Heart right ventricle (tissue), 16 donors: Measurements from ENCODE around the gene ABTB1. TPM values are rescaled to one million over a fixed set of nuclear protein-coding genes. Genes with fewer than 3 reads are reported as not detected.
A peak's percentile ranks its signal among the peaks of the same experiment; 100 is the strongest.
"Not testable (repeated sequence)": the region's sequence is repeated elsewhere in the genome, so short reads cannot be mapped to it uniquely, and the experiment has no call there.

Source experiments
- ATAC-seq, 8 donors: fragments of 200-7000 bp; cut with Tn5 transposase; one replicate each; pipeline ENCODE4 v1.9.1; 2020; ENCODE audit warnings: mild to moderate bottlenecking in 8 of 8, moderate library complexity in 8 of 8, moderate number of reproducible peaks in 1 of 8
- DNase-seq, 2 donors: peaks; one replicate each; pipeline ENCODE4 v3.0.0-alpha.2; 2020
- H3K27ac ChIP-seq, 10 donors: fragments of 200-600 bp; sonication (generic) in 2 of 10; one replicate each; pipeline versions ENCODE4 v1.5.0 to v1.8.0; 2020 to 2022; ENCODE audit warnings: mild to moderate bottlenecking in 3 of 10
- H3K27me3 ChIP-seq, 7 donors: fragments of 200-600 bp; one replicate each; pipeline ENCODE4 v1.8.0; 2021 to 2022; ENCODE audit warnings: mild to moderate bottlenecking in 2 of 7
- H3K36me3 ChIP-seq, 9 donors: fragments of 200-600 bp; sonication (generic) in 1 of 9; one replicate each; pipeline versions ENCODE4 v1.5.0 to v1.8.0; 2020 to 2022; ENCODE audit warnings: mild to moderate bottlenecking in 2 of 9
- H3K4me1 ChIP-seq, 9 donors: fragments of 200-600 bp; sonication (generic) in 1 of 9; one replicate each; pipeline versions ENCODE4 v1.5.0 to v1.8.0; 2020 to 2022; ENCODE audit warnings: mild to moderate bottlenecking in 4 of 9
- H3K4me3 ChIP-seq, 10 donors: fragments of 200-600 bp; sonication (generic) in 2 of 10; one replicate each; pipeline versions ENCODE4 v1.5.0 to v1.8.0; 2020 to 2022; ENCODE audit warnings: mild to moderate bottlenecking in 7 of 10, moderate library complexity in 2 of 10
- H3K9me3 ChIP-seq, 11 donors: fragments of 200-600 bp in 10 of 11; sonication (generic) in 2 of 11; one replicate each; pipeline versions ENCODE4 v1.5.0 to v1.8.0; 2013 to 2022; ENCODE audit warnings: mild to moderate bottlenecking in 2 of 11, control low read depth in 1 of 11, moderate library complexity in 1 of 11
- CTCF ChIP-seq, 9 donors: fragments of 200-600 bp; sonication (generic) in 2 of 9; IDR thresholded peaks; one replicate each; pipeline versions ENCODE4 v1.5.0 to v1.8.0; 2021 to 2022; ENCODE audit warnings: antibody characterized with exemption in 9 of 9, mild to moderate bottlenecking in 5 of 9, moderate library complexity in 1 of 9
- WGBS, 2 donors: extraction: QIAGEN DNeasy Blood & Tissue Kit; methylation state at CpG; one replicate each; pipeline ENCODE4 v1.1.7; 2013; ENCODE audit warnings: inconsistent platforms in 1 of 2; 5-methylcytosine and 5-hydroxymethylcytosine counted together
- intact Hi-C, 10 donors: fragments of 100-400 bp; cut with DNase I; formaldehyde crosslinking; loops; one replicate each; pipeline versions ENCODE4 v1.11.1 to v1.14.2; 2022
- polyA plus RNA-seq, 2 donors: library from polyadenylated mRNA; stranded (reverse); fragments of 200-250 nt; gene quantifications; one replicate each; pipeline ENCODE4 v1.2.3, GENCODE V29; 2013
- total RNA-seq, 10 donors: library from RNA; stranded (reverse); fragmentation: NEBNext Ultra II Directional in 3 of 10; extraction: Animal tissue kit (Norgen Biotek cat#: 25700) in 3 of 10; gene quantifications; one replicate each; pipeline versions ENCODE4 v1.2.1 to v1.2.4, GENCODE V29; 2021 to 2023
- donor health status: Arrhythmogenic right ventricular cardiomyopathy.
- donor health status: ischemic (EF 13 %, LVEDD 7.1; RV severe dilation, severe dysfunction).
- donor health status: healthy with polysubstance abuse.
- donor health status: DM: no; HTN: yes; CAD: no.
- donor health status: DM: no; HTN: no; CAD: no.
- donor health status: ischemic (EF 25% LVEDD 6.9; RV normal size, moderate dysfunction).
- donor health status: ischemic (EF 25% LVEDD 5.7; RV mildly dilated, moderate dysfunction).
- donor health status: healthy.
- donor health status: DM: yes; HTN: yes; CAD: no.
- donor health status: Ischemic cardiomyopathy.
- donor health status: ischemic (EF 35%, LVEDD 5.7; RV mildly dilated, moderate dysfunction).
- donor health status: nonischemic (EF 11% LVEDD 7.7; RV severe dilation, severe dysfunction).
- donor health status: DM: yes; HTN: yes; CAD: no.
- donor health status: PGD.
- donor health status: ischemic (EF 29% LVEDD 5.4; RV normal size, mild dysfunction).
- donor health status: nonischemic (EF 23%, LVEDD 6.1; RV moderate dilation, normal function).

The ABTB1 gene
- total and polyA plus RNA-seq, 12 donors = 19.6 to 56.3 (median 24.7) TPM

DNA sequence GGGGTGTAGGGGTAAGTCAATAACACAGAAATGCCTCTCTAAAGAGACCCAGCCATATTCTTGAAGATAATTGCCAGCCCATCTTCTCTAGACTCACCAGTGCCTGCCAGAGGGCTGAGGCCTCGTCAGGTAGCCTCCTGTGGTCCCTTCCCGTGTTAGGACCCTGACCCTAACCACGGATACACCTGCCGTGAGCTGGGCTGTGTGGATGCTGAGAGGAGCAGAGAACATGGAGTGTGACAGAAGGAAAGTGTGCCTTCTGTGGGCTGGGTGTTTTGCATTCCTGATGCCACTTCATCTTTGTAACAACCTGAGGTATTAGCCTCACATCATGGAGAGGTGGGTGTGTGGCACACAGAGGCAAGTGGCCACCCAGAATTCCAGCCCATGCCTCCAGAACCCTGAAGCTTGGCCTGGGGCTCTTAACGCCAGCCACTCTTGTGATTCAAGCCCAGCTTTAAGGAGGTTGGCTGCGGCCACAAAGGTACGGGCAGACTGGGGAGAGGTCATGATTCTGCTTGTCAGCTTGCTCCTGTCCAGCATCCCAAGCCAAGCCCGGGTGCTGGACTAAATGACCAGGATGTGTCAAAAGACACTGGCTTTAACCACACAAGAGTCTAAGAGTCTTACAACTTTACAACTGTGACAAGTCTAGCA, 21.1 kb upstream of the ABTB1 start:
- no peak for DNase-seq
- peak in 5 of 8 donors; percentile 8 to 23 (median 13) for ATAC-seq
- H3K27ac ChIP-seq = no peak overlapping the region
- peaks cover 0 to 12% (median 4%) of the 10 kb centered on the region in 9 donors for H3K4me1 ChIP-seq
- no peak overlapping the region for H3K4me3 ChIP-seq
- intact Hi-C loops = loop anchor here (1.0 to 10.0 kb wide), 10 partner anchors 171 to 403 kb away; partner anchors contain the start of genes SEC61A1 (in 2 of the 10) and MGLL (in 1 of the 10)
- no peaks in the 10 kb centered on the region for H3K36me3 ChIP-seq
- H3K9me3 ChIP-seq = no peaks in the 10 kb centered on the region
- no peak for TF ChIP-seq CTCF (IDR thresholded peaks at IDR 0.05)
- WGBS, 2 donors = 76 to 77% methylated on average over 8 of the region's 8 CpGs
- no peaks in the 10 kb centered on the region for H3K27me3 ChIP-seq

DNA sequence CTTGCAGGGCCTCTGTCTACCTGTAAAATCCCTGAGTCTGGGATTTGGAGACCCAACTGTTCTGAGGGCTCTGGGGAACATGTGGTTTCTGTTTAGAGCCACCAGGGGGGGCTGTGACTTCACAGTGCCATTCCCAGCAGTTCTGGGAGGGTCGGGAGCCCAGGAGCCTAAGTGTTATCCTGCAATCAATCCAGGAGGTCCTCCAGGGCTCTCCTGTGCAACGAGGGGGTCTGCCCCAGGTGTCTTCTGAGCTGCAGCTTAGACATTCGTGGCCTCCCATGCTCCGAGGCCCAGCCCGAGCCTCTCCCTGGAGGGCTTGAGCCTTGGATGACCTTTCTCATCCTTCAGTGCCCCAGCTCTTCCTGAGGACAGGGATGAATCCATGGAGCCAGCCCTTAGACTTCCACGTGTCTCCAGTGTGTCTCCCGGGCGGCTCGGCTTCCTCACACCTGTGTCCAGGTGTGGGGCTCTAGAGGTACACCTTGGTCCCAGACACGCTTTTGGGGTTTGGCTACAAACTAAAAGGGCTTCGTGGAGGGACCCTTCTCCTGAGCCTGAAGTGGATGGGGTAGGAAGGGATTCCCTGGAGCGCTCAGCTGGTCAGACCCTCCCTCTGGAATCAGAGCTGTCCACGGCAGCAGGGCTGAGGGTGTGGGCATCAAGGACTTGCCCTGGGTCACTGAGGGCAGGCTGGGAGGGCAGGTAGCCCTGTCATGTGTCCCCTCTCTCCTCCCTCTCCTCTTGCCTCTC, 20.3 kb upstream of the ABTB1 start:
- H3K36me3 ChIP-seq = no peaks in the 10 kb centered on the region
- no peak overlapping the region for H3K27ac ChIP-seq
- ATAC-seq (peak; percentile 84 to 93 (median 89)), DNase-seq (peak in 1 of 2 donors; percentile 38)
- H3K27me3 ChIP-seq = no peaks in the 10 kb centered on the region
- no peaks in the 10 kb centered on the region for H3K9me3 ChIP-seq
- peak; percentile 79 to 97 (median 94) for TF ChIP-seq CTCF (IDR thresholded peaks at IDR 0.05)
- H3K4me1 ChIP-seq = peaks cover 0 to 12% (median 4%) of the 10 kb centered on the region in 9 donors
- intact Hi-C loops = loop anchor here (1.0 to 10.0 kb wide), 10 partner anchors 170 to 402 kb away; partner anchors contain the start of genes SEC61A1 (in 2 of the 10) and MGLL (in 1 of the 10)
- 54 to 61% methylated on average over 13 of the region's 13 CpGs for WGBS, 2 donors
- H3K4me3 ChIP-seq = no peak overlapping the region

- no peak for DNase-seq
- intact Hi-C loops = loop anchor here in 8 of 10 donors (5.0 to 10.0 kb wide), 3 partner anchors 178 to 400 kb away; partner anchors contain the start of gene SEC61A1 (in 2 of the 8)
- no peaks in the 10 kb centered on the region for H3K27me3 ChIP-seq
- no peak for TF ChIP-seq CTCF (IDR thresholded peaks at IDR 0.05)
- WGBS, 2 donors = 82 to 89% methylated on average over 4 of the region's 4 CpGs
- no peaks in the 10 kb centered on the region for H3K36me3 ChIP-seq
- peaks cover 0 to 22% (median 4%) of the 10 kb centered on the region in 9 donors for H3K4me1 ChIP-seq
- H3K9me3 ChIP-seq = no peaks in the 10 kb centered on the region
- H3K4me3 ChIP-seq = no peak overlapping the region
- H3K27ac ChIP-seq = no peak overlapping the region
- ATAC-seq = no peak
Observed at GRCh38 chr3:127654374-127654773, 18.4 kb upstream of the ABTB1 start.

- not testable (repeated sequence) for H3K27ac ChIP-seq, H3K4me3 ChIP-seq, H3K36me3 ChIP-seq, H3K9me3 ChIP-seq, DNase-seq, H3K27me3 ChIP-seq, ATAC-seq
- intact Hi-C loops = loop anchor here in 8 of 10 donors (5.0 to 10.0 kb wide), 3 partner anchors 177 to 400 kb away; partner anchors contain the start of gene SEC61A1 (in 2 of the 8)
- 97 to 98% methylated on average over 6 of the region's 6 CpGs for WGBS, 2 donors
- H3K4me1 ChIP-seq = peaks cover 0 to 28% (median 4%) of the 10 kb centered on the region in 9 donors
Observed at GRCh38 chr3:127654993-127655392, 17.8 kb upstream of the ABTB1 start.
